Retinal pigment epithelial cell (primary cell): ENCODE data around the gene AQP5.

Experiments used
- DNase-seq: peaks from one replicate; pipeline ENCODE4 v3.0.0-alpha.2; 2010; ENCODE audit warnings: low read depth
- H3K4me3 ChIP-seq: 2 replicates; pipeline ENCODE4 v1.5.1; 2011; ENCODE audit warnings: mild to moderate bottlenecking, low read length, control low read depth, moderate library complexity
- TF ChIP-seq, protein P1 (sequence below): conservative IDR thresholded peaks from 2 replicates; pipeline ENCODE4 v1.5.1; 2011; ENCODE audit warnings: low read depth, low read length, control low read depth, inconsistent platforms

The AQP5 gene

DNA sequence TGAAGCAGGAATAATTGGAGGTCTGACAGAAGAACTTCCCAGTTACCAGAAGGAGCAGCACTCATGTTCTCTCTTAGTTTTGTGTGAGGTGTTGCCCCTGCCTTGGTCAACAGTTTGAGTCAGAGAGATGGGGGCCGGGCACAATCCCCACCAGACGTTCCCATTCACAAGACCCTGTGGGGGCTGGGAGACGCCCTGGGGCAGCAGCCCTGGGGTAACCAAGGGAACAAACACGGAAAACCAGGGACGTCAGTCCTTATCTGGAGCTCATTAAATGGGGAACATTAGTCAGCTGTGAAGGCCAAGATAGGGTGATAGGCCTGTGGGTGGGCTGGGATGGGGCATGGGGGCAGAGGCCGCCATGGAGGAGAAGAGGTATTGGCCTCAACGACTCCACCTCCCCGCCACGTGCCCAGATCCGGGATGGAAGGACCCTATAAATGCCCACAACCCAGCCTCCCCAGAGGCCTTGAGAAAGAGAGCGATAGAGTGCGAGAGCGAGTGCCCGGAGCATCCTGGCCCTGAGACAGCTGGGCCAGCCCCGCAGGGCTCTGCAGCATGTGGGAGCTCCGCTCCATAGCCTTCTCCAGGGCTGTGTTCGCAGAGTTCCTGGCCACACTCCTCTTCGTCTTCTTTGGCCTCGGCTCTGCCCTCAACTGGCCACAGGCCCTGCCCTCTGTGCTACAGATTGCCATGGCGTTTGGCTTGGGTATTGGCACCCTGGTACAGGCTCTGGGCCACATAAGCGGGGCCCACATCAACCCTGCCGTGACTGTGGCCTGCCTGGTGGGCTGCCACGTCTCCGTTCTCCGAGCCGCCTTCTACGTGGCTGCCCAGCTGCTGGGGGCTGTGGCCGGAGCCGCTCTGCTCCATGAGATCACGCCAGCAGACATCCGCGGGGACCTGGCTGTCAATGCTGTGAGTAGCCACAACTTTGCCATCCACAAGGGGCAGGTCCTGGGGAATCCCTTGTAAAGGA, 11.1 kb upstream of the AQP5 start, which contains the start of gene AQP2:
Gene AQP2, plus strand, starts transcription at position 465 of the 979 bp plus-strand sequence. Its CDS starts 94 bp downstream, at position 559.
- DNase-seq: no peak
- H3K4me3 ChIP-seq: no peak within 1 kb of the TSS
- TF ChIP-seq, protein P1, sequence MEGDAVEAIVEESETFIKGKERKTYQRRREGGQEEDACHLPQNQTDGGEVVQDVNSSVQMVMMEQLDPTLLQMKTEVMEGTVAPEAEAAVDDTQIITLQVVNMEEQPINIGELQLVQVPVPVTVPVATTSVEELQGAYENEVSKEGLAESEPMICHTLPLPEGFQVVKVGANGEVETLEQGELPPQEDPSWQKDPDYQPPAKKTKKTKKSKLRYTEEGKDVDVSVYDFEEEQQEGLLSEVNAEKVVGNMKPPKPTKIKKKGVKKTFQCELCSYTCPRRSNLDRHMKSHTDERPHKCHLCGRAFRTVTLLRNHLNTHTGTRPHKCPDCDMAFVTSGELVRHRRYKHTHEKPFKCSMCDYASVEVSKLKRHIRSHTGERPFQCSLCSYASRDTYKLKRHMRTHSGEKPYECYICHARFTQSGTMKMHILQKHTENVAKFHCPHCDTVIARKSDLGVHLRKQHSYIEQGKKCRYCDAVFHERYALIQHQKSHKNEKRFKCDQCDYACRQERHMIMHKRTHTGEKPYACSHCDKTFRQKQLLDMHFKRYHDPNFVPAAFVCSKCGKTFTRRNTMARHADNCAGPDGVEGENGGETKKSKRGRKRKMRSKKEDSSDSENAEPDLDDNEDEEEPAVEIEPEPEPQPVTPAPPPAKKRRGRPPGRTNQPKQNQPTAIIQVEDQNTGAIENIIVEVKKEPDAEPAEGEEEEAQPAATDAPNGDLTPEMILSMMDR: no peak

DNA sequence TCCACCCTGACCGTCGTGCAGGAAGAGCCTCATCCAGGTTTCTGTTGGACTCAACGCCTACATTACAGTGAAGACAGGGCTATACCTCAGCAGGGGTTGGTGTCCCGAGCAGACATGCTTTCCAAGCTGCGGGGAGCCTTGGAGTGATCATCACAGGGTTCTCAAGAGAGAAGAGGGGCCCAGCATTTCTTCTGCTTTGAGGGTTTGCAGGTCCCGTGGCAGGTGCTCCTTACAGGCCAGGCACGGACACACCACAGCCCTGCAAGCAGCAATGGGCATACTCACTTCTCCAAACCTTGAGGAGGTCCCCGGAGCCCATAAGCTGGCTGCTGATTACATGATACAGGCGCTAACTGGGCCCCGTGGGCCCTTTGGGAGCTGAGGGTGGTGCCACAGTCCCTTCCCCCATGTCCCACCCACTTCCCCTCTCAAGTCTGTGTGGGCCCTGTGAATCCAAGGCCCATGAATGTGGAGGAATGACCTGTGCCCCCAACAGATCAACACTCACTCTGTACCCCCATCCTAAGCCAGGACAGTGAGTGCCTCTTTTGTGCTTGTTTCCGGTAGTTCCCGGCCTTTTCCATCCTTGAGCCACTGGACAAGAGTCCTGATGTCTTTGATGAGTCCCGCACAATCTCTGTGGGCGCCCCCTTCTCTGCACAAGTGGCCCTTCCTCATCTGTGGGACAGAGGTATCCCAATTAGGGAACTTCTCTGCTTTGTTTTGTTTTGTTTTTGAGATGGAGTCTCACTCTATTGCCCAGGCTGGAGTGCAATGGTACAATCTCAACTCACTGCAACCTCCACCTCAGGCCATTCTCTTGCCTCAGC, 10.0 kb upstream of the AQP5 start:
- TF ChIP-seq, protein P1: no peak
- no peak for DNase-seq
- no peak overlapping the region for H3K4me3 ChIP-seq

DNA sequence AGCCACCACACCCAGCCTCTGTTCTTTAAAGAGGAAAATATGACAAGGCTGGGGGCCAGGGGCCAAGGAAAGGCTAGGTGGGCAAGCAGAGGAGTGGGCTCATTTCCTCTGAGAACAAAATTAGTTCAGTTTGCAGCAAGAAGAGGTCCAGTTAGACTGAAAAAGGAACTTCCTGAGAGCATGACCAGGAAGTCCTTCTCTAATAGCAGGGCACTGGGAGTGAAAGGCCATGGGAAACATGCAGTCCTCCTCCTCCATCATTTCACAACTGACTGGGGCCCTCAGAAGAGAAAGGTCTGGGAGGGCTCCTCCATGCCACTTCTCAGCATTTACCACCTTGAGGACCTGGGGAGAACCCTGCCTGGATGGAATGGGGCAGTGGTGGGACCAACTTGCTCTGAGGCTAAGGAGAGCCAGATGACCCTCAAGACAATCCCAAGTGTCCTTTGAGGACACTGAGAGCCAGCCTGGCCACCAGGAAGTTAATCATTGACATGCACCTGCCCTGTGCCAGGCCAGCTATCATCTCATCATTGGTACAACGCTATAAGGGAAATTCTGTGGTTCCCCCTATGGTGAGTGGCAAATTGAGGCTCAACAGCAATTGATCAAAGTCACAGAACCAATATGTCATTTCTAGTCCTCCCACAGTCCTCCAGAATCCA, 9.1 kb upstream of the AQP5 start:
- no peak for DNase-seq
- H3K4me3 ChIP-seq: no peak overlapping the region
- TF ChIP-seq, protein P1: no peak

DNA sequence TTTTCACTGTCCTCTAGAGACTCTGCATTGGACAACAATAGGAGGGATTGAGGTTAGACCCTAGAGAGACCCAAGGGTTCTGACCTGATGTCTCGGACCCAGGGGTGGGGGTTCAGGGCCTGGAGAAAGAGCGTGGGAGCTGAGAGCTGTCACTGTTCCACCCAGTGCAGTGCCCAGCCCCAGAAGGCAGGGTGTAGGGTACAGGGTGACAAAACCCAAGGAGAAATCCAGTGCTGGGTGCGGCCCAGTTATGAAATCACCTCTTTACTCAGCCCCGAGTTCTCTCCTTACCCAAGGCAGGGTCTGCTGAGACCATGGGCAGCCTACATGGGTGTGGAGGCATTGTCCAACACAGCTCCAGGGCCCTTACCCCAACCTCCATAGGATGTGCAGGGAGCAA, 8.5 kb upstream of the AQP5 start:
- TF ChIP-seq, protein P1: no peak
- H3K4me3 ChIP-seq: no peak overlapping the region
- DNase-seq: no peak

DNA sequence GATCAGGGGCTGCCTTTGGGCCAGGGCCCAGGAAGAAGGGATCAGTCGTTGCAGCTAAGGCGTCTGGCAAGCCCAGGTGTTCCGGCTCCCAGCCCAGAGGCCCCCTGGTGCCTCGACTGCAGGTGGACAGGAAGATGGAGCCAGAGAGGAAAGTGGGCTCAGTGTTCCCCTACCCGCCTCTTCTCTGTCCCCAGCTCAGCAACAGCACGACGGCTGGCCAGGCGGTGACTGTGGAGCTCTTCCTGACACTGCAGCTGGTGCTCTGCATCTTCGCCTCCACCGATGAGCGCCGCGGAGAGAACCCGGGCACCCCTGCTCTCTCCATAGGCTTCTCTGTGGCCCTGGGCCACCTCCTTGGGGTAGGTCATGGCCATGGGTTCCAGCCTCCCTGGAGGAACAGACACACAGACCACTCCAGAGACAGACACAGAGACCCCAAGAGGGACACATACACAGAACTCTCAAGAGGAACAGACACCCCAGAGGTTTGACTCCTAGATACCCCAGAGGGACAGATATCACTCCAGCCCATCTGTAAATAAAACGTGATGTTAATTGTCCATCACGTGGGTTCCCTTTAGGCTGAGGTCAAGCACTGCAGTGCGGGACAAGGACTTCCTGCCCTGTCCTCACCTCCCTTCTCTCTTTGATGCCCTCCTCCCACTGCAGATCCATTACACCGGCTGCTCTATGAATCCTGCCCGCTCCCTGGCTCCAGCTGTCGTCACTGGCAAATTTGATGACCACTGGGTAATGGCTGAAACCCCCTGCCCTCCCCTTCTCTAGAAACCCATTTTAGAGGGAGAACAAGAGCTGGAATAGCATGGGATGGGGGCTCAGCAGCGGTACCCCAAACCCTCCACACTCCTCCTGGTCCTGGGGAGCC, 7.5 kb upstream of the AQP5 start:
- H3K4me3 ChIP-seq: no peak overlapping the region
- TF ChIP-seq, protein P1: no peak
- DNase-seq: no peak
